Left forelimb (tissue), 1 donor: ENCODE measurements around the gene NDUFA11.
"Not testable (repeated sequence)": the region's sequence is repeated elsewhere in the genome, so short reads cannot be mapped to it uniquely, and the experiment has no call there.

ENCODE experiments used
- DNase-seq: peaks from one replicate; pipeline ENCODE4 v3.0.0-alpha.2; 2018; ENCODE audit warnings: low spot score

NDUFA11 gene

DNA sequence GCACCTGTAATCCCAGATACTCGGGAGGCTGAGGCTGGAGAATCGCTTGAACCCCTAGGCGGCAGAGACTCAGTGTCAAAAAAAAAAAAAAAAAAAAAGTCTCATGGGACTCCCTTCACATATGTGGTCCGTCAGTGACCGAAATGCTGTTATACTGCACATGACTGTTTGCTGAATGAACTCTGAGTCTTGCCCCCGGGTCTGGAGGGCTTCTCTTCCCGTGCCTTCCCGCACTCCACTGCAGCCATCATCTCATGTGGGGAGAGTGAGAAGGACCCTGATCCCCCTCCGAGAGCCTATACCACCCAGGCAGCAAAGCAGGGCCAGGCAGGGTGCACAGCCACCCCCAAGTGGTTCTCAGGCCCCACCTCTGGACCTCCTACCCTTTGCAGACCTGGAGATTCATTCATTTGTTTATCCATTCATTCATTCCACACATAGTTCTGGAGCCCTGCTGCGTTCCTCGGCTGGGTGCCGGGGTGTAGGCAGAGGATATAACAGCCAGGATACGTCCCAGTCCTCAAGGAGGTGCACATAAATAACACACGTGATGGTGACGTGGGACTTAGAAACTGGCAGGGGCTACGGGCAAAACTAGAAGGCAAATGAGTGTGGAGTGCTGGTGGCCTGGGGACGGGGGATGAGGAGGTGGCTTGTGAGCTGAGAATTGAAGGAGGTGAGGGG is 14.2 kb downstream of the NDUFA11 start:
- no peak for DNase-seq

DNA sequence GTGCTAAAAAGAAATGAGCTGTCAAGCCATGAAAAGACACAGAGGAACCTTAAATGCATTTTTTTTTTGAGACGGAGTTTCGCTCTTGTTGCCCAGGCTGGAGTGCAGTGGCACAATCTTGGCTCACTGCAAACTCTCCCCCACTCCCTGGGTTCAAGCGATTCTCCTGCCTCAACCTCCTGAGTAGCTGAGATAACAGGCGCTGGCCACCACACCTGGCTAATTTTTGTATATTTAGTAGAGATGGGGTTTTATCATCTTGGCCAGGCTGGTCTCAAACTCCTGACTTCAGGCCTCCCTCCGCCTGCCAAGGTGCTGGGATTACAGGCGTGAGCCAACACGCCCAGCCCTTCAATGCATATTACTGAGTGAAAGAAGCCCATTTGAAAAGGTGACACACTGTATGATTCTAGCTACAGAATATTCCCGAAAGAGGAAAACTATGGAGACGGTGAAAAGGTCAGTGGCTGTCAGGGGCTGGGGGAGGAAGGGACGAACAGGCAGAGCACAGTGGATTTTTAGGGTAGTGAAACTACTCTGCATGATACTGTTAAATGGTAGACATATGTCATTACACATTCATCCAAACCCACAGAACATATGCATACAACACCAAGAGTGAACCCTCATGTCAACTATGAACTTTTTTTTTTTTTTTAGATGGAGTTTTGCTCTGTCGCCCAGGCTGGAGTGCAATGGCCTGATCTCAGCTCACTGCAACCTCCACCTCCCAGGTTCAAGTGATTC is 19.4 kb downstream of the NDUFA11 start:
- not testable (repeated sequence) for DNase-seq

DNA sequence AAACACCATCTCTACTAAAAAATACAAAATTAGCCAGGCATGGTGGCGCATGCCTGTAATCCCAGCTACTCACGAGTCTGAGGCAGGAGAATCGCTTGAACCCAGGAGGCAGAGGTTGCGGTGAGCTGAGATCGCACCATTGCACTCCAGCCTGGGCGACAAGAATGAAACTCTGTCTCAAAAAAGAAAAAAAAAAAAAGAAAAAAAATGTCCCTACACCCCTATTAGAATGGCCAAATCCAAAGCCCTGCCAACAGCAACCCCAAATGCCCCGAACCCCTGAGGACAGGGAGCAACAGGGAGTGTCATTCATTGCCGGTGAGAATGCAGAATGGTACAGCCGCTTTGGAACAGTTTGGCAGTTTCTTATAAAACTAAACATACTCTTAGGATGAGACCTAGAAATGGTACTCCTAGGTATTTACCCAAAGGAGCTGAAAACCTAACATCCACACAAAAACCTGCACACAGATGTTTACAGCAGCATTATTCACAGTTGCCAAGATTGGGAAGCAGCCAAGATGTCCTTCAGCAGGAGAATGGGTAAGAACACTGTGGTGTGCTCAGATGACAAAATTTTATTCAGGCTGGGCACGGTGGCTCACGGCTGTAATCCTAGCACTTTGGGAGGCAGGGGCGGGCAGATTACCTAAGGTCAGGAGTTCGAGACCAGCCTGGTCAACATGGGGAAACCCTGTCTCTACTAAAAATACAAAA is 20.3 kb downstream of the NDUFA11 start:
- DNase-seq = not testable (repeated sequence)

DNA sequence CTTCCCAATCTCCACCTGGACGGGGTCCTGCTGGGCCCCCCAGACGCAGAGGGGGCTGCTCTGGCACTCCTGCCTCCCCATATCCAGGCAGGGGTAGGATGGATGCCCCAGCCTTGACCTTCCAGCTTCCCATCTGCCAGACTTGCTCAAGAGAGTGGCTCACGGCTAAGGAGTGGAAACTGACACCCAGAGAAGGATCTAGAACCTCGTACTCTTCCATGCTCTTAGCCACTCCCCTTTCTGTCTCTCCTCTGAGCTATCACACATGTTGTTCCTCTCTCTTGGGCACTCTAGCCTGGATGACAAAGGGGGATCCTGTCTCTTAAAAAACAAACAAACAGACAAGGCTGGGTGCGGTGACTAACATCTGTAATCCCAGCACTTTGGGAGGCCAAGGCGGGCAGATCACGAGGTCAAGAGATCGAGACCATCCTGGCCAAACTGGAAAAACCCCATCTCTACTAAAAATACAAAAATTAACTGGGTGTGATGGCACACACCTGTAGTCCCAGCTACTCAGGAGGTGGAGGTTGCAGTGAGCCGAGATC is 21.1 kb downstream of the NDUFA11 start:
- no peak for DNase-seq

DNA sequence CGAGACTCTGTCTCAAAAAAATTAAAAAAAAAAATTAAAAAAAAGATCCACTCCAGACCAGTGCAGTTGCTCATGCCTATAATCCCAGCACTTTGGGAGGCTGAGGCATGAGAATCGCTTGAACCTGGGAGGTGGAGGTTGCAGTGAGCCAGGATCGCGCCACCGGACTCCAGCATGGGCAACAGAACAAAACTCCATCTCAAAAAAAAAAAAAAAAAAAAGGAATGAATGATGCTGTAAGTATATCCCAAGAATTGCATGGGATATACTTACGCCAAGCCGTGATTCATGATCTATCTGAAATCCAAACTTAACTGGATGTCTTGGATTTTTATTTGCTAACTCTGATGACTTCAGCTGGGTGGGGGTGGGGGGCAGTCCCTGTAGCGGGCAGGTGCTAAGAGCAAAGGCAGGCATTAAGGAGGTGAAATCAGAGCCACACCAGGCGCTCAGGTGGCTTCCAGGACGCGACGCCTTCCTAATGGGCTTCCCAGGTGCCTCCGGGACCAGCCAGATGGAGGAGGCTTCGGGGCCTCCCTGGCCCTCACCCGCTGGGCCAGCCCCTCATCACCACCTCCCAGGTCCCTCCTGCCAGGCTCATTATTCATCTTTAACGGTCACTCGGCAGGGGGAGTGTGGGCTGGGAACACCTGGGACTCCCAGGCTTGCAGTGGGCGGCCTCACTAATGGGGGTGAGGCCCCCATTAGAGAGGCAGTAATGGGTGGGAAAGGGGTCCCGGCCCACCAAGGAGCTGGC is 21.9 kb downstream of the NDUFA11 start:
- DNase-seq = no peak

DNA sequence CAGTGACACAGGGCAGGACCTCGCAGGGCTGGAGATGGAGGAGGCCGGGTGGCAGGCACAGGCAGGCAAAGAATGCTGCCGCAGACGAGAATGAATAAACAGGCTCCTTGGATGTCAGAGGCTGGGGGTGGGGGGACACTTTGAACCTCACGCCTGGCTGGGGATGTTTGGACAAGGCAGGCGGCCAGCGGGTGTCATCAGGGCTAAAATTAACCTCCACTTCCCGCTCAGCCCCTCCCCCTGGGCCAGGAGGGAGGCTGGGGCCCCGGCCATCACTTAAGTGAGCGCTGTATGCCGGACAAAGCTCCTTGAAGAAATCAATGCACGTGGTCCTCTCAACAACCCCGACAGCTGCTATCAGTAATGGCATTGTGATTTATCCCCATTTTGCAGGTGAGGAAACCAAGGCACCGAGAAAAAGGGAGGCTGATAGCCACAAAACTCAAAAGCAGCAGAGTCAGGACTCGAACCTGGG is 22.9 kb downstream of the NDUFA11 start:
- DNase-seq = peak; percentile 82

DNA sequence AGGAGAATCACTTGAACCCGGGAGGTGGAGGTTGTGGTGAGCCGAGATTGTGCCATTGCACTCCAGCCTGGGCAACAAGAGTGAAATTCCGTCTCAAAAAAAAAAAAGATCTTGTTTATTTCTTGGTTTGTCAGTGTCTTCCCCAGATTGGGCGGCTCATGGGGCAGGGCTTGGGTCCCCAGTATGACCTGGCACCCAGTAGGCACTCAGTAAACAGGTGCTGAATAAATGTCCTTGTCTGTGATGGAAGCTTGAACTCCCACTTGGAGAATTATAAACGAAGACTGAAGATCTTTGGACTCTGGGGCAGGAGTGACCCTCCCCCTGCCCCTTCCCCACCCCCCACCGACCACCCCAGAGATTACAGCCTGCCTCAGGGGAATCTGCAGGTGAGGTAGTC is 23.4 kb downstream of the NDUFA11 start:
- DNase-seq = no peak

DNA sequence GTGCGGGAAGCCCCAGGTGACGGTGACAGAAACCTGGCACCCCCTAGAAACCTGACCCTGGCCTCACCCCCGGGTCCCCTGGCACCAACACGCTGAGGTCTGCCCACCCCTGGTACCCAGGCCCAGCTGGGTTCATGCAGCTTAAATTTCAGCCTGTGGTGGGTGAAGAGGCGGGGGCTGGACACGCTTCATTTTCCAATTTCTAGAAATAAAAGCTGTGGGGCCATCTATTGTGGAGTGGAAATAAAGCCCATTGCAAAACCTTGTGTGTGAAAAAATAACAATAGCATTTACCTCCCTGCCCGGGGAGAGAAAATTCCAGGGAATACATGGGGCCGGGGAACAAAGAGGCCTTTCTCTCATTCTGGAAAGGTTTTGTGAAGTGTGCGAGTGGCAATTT is 25.7 kb downstream of the NDUFA11 start:
- no peak for DNase-seq

DNA sequence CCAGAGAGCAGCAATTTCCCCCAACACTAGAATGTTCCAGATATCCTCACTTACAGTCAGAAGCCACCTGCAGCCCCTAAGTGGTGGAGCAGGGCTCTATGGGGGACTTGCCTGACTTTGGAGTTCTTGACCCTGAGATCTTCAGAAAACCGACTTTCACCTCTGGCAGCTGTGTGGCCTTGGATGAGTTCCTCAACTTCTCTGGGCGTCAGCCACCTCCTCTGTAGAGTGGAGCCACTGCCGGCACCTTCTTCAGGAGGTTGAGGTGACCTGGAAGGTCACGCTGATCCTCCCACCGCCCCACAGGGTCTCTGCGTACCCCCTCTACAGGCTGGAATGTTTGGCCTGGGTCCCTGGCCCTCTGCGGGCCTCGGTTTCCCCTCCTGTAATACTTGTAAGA is 26.2 kb downstream of the NDUFA11 start:
- DNase-seq = no peak

DNA sequence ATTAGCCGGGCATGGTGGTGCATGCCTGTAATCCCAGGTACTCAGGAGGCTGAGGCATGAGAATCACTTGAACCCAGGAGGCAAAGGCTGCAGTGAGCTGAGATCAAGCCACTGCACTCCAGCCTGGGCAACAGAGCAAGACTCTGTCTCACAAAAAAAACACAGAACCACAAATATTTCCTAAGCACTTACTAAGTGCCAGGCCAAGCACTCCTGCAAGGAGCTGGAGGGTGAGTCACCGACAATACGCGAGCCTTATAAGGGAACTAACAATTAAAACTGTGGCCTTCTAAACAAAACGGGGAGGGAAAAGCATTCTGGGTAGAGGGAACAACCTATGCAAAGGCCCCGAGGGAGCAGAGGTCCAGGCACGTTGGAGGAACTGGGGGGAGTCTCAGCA is 29.1 kb downstream of the NDUFA11 start:
- not testable (repeated sequence) for DNase-seq

DNA sequence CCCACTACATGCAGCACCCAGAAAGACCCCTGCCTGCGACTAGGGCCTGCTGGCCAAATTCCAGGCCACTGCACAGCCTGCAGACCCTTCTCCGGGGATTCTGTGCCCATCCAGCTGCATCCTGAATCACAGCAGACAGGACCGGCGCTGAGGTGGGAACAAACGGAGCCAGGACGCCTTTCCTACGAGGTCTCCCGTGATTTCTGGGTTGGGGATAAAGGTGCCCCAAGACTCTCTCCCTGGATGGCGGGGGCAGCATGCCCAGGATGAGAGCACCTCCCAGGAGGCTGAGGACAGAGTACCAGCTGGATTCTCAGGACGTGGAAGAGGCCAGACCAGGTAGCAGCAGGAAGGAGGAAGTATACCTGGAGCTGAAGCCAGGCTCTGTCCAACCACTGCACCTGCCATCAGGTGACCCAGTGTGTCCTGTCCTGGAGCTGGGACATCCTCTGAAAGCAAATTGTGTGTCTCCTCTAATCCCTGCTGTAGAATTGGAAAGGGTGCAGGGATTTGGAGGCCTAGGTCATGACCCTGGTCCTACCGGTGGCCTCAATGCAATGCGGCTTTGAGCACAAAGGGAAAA is 29.9 kb downstream of the NDUFA11 start:
- peak; percentile 49 for DNase-seq

DNA sequence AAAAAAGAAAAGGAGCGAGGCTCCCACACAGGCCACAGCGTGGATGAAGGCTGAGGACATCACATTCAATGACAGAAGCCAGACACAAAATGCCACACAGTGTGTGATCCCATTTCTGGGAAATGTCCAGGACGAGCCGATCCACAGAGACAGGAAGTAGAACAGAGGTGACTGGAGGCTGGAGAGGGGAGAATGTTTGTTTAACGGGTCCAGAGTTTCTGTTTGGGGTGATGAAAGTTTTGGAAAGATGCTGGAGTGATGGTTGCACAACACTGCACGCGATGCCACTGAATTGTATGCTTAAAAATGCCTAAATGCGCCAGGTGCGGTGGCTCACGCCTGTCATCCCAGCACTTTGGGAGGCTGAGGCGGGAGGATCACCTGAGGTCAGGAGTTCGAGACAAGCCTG is 32.6 kb downstream of the NDUFA11 start:
- DNase-seq = no peak

DNA sequence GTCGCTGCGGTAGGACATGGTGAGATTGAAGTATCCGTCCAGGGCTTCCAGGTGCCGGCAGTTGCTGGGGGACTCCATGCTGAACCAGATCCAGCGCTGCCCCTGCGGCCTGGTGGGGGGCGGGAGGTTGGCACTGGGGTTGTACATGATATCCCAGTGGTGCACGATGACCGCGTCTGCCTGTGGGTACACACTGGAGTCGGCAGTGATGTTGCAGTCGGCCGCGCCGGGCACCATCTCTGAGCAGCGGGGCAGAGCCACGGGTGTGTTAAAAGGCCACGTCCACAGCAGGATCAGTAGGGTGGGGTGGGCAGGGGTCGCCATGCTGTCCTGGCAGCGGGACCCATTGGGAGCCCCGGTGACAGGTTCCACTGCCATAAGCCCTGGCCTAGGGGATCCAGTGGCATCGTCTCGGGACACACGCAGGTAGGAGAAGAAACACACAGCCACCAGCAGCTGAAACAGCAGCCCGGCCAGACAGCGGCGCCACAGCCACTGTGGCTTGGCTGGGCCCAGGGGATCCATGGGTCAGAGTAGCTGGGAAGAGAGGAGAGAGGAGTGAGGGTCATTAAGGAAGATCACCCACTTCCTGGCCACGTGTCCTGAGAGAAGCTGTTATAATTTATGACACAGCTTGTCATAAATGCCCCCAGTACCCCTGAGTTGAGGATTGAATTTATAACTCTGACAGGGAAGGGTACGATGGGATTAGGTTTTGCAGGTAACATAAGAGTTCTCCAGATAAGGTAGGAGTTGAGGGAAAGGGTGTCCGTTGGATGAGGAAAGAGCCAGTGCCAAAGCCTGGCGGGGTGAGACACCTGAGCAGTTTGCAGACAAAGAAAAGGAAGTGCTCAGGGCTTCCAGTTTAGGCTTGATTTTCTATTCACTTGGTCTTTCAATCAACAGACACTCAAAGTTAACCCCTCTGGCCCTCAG is 36.1 kb downstream of the NDUFA11 start:
- no peak for DNase-seq

DNA sequence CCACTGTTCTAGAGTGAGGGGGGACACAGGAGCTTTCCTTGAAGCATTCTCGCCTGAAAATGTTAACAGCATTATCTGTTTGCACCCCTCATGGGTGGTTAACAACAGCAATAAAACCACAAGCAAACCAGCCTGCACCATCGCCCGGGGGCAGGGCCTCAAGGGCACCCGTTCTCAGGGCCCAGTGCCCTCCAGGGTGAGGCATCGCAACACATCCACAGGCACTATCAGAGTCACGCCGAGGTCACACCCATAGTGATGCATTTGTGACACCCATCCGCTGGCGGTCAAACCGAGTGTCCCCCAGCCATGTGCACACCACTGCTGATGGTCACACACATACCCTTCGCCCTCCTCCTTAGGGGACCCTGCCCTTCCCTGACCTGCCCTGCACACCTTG is 37.8 kb downstream of the NDUFA11 start:
- no peak for DNase-seq

DNA sequence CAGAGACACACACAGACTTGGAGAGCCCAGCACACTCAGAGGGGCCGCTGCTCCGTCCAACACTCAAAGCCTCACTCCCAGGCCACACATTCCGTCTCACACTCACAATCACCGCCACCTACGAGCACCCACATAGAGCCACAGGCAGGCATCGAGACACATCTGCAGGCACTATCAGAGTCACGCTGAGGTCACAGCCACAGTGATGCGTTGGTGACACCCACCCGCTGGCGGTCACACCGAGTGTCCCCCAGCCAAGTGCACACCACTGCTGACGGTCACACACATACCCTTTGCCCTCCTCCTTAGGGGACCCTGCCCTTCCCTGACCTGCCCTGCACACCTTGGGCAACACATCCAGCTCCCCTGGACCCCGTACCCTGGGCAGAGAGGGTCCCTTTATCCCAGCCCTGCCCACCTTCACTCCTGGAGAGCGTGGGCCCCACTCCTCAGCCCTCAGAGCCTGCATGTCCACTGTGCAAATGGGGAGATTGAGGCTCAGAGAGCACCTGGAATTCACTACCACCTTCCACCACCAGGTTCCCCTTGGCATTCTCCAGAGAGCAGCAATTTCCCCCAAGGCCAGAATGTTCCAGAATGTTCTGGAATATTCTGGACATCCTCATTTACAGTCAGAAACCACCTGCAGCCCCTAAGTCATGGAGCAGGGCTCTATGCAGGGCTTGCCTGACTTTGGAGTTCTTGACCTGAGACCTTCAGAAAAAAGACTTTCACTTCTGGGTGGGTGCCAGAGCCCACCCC is 38.7 kb downstream of the NDUFA11 start:
- no peak for DNase-seq

DNA sequence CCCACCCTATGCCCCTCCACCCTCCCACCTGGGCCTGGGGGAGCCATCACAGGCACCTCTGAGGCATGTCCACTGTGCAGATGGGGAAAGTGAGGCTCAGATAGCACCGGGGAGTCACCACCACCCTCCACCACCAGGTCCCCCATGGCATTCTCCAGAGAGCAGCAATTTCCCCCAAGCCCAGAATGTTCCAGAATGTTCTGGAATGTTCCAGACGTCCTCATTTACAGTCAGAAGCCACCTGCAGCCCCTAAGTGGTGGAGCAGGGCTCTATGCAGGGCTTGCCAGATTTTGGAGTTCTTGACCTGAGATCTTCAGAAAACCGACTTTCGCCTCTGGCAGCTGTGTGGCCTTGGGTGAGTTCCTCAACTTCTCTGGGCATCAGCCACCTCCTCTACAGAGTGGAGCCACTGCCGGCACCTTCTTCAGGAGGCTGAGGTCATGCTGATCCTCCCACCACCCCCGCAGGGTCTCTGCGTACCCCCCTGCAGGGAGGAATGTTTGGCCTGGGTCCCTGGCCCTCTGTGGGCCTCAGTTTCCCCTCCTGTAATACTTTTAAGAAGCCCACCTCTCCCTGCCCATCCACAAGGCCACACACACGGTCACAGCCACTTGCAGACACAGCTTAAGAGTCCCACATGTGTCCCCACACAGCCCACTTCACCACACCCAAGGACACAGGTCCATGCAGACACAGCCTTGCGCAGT is 39.4 kb downstream of the NDUFA11 start:
- no peak for DNase-seq

DNA sequence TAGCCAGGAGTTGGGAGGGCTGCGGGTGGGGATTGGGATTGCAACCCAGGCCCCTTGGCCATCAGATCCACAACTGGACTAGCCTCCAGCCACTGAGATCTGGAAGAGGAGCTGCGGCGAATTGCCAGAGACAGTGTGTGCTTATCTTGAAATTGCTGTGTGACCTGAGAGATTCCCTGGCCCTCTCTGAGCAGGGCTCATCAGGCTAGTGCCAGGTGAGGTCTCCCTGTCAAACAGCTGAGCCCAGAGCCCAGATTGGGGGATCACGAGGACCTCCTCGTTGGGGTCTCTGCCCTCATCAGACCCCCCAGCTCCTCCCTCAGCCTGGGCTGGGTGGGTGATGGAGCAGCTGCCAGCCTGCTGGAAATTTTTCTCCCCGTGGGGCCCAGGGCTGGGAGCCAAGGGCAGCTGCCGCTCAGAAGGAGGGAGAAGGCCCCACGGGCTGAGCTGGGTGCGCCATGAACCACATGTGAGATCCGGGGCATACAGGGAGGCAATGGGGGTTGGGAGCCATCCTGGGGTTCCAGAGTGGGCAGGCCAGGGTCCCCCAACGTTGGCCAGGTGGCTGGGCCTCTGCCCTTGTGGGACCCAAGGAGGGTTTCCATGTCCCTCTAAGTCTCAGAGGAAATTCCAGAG is 40.4 kb downstream of the NDUFA11 start:
- DNase-seq = no peak
